NCI-H2081 treated with DMSO at 0.1 percent for 48 hours (cell line): ENCODE data around the gene TUBE1.
"Not testable (repeated sequence)": the region's sequence is repeated elsewhere in the genome, so short reads cannot be mapped to it uniquely, and the experiment has no call there.

Experiments used
- DNase-seq: peaks from one replicate; lab custom pipeline; 2025; lab: John Stamatoyannopoulos, UW

TUBE1 gene

GRCh38 chr6:112087136-112087911, at the start of gene TUBE1, which contains the start of gene FAM229B:
Gene TUBE1 (minus strand): TSS chr6:112087482. CDS start chr6:112087434, 48 bp downstream.
Gene FAM229B (plus strand): TSS chr6:112087591. CDS start chr6:112099284, 11,693 bp downstream.
- DNase-seq: peak; percentile 68

DNA sequence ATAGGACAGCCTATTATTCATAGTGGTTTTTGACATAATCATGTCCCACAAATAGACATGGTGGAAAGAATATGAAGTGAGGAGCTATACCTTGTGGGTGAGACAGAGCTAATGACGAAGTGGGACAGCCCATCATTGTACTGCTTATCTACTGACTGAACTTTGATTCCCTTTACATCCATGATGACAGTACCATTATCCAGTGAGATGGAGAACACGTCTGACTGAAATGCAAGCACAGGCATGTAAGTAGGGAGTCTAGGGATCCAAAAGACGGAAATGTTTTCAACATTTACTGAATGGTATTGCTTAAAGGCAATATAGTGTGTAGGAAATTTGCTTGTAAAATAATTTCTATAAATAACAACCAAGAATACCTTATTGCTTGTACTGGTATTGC, 43.6 kb upstream of the TUBE1 start:
- no peak for DNase-seq

GRCh38 chr6:112128208-112128607, 40.9 kb upstream of the TUBE1 start:
- no peak for DNase-seq

DNA sequence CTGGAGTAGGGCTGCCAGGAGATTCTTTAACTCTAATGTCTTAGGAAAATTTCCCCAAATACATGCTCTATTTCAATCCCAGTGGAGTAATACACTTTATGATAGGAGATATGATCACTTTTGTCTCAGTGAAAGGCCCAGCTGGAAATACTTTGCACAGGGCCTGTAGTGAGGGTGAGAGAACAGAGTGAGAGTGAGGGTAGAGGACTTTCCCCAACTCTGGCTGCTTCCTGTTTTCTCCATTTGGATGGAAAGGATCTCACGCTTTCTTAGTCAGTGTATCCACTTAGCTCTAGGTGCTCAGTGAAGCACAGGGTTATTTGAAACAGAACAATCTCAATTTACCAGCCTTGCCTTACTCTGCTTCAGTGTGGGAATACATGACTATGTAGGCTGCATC, 36.7 kb upstream of the TUBE1 start:
- DNase-seq: no peak

GRCh38 chr6:112122756-112123155, 35.5 kb upstream of the TUBE1 start:
- DNase-seq: no peak

- no peak for DNase-seq
Observed at GRCh38 chr6:112118034-112118433, 30.8 kb upstream of the TUBE1 start.

GRCh38 chr6:112117554-112117953, 30.3 kb upstream of the TUBE1 start:
- DNase-seq: no peak

DNA sequence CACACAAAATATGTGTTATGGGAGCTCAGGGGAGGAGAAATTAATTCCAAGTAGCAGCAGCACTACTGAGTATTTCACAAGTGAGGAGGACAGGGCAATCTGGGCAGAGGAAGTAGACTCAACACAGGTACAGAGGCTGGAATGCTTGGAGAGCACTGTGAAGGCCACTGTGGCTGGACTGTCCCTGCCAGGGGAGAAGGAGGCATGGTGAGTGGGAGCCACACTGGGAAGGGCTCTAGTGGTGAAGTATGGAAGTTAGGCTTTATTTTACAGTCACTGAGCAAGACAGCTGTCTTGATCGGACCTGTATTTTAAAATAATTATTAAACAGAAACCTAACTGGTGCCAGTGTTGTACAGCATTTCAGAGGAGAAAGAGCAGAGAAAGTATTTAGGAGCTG, 28.9 kb upstream of the TUBE1 start:
- DNase-seq: no peak

GRCh38 chr6:112114577-112115223, 27.4 kb upstream of the TUBE1 start:
- no peak for DNase-seq

DNA sequence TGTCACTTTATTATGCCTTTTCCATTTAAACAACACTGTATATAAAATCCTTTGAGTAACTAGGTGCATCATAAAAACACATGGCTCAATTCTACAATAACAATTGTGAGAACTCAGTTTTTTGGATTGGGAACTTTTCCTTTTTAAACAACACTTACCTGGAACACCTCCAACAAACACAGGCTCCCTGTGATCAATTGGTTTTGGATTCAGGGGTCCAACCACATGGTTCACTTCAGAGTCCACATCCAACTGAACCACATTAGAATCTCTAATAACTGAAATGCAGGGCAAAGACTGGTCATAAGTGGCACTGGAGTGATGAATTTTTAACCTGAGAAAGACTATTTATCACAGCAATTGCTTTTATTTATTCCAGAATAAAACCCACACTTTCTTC, 26.6 kb upstream of the TUBE1 start:
- DNase-seq: no peak

DNA sequence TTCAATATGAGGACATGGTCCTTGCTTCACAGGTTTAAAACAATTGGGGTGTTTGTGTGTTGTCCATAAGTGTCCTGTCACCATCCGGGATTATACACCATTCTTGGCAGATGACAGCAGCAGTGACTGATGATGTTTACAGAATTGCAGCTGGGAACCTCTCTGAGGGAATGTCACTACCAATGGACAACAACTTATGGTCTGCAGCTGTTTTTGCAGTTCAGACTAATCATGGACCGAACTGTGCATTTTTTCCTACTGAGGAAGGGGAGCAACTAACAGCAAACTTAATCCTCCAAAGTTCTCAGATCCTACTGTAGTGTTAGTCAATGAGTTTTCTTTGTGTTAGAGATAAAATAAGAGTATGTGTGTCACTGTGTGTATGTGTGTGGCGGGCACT, 26.1 kb upstream of the TUBE1 start:
- no peak for DNase-seq

DNA sequence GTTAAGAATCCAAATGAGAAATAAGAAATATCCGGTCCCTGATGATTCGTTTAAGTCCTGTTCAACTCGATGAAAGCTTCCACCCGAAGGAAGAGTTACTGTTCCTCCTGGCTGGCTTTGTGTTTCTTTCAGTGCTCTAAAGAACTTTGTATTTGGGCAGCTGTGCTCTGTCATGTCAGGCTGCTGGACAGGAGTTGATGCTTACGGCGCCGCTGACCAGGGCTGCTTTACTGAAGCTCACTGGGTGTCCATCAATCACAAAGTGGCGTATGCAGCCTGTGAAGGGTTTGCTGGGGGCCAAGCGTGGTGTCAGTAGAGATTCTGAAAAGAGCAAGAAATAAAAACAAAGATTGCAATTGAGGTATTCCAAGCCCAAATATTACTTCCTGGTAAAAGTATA, 22.0 kb upstream of the TUBE1 start:
- DNase-seq: no peak

GRCh38 chr6:112106562-112106961, 19.3 kb upstream of the TUBE1 start:
- DNase-seq: no peak

GRCh38 chr6:112106026-112106425, 18.7 kb upstream of the TUBE1 start:
- not testable (repeated sequence) for DNase-seq

GRCh38 chr6:112100561-112100960, 13.3 kb upstream of the TUBE1 start:
- no peak for DNase-seq

GRCh38 chr6:112096901-112097300, 9.6 kb upstream of the TUBE1 start:
- DNase-seq: no peak

DNA sequence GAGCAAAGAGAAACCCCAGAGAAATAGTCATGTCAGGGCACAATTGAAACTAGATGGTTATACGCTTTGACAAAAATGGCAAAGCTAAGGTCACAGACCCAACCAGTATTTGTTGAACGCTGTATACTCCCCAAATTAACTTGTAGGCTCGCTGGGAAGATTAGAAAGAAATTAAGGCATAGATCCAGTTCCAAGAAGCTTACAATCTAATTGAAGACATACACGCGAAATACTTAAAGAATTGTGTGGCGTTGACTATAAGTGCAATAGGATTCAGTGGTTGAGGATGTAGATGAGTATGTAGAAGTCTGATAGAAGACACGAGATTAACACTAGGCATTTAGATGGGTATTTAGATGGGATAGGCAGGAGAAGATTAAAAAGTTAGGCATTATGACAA, 634 bp upstream of the TUBE1 start:
- DNase-seq: no peak

GRCh38 chr6:112086744-112087135, 542 bp downstream of the TUBE1 start:
- DNase-seq: no peak

GRCh38 chr6:112085286-112086065, 1.8 kb downstream of the TUBE1 start:
- DNase-seq: no peak

DNA sequence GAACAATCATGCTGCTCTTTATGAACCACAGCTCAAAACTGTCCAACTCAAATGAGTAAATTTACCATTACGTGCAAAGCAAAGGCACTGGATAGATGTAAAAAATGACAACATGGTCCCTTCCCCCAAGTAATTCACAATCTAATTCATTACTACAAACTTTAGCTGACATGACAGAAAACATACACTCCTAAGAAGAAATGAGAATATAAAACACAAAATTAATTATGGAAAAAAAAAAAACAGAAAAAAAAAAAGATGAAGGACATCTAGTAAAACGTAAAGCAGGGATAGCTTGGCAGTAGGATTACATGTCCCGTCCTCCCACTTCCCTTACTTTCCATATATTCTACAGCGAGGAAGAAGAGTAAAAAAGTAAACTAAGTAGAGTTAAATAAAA, 5.7 kb downstream of the TUBE1 start:
- no peak for DNase-seq

DNA sequence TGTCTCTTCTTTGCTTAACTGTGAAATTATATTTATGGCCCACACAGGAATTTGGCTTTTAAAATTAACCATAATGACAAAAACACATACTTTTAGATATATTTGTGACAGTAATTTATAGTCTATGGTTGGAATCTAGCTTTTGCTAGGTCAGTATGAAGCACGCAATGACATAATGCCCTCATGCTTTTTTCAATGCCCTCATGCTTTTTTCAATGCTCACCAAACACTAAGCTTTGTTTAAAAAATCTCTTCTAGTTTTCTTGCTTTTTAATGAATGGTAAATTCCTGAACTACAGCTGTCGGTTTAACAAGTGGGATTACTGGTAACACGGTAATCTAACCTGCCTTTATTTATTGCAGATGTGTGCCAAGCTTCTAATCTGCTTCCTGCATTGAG, 20.7 kb downstream of the TUBE1 start:
- no peak for DNase-seq

DNA sequence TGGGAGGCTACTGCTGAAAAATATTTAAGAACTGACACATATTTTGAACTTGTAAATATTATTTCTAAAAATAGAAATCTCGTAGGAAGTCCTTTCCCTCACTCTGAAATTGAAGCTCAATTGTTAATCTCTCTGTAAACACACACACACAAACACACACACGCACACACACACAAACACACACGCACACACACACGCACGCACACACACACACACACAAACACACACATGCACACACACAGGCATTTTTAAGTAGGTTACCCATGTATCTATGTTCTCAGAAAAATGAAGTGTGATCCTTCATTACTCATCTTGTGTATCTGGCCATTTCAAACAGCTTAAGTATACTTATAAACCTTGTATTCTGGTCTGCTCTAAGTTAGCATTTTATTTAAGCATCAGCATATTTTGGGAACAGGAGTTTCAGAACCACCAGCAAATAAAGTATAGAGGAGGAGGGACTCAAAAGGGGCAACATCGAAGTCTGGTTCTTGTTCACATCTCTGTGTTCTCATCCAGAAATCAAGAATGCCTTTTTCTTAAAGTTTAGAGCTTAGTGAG, 21.8 kb downstream of the TUBE1 start:
- DNase-seq: no peak

- DNase-seq: no peak
Observed at GRCh38 chr6:112062966-112063365, 24.3 kb downstream of the TUBE1 start.
